Measurements from ENCODE around the gene CEP55. TPM values are rescaled to one million over a fixed set of nuclear protein-coding genes. Genes with fewer than 3 reads are reported as not detected.

The CEP55 gene
- total and polyA plus RNA-seq, 10 of the 15 experiments (the other 5 are each of a cell fraction or from before 2014, with no cell fraction given): 14.6 to 83.6 (median 52.0) TPM

DNA sequence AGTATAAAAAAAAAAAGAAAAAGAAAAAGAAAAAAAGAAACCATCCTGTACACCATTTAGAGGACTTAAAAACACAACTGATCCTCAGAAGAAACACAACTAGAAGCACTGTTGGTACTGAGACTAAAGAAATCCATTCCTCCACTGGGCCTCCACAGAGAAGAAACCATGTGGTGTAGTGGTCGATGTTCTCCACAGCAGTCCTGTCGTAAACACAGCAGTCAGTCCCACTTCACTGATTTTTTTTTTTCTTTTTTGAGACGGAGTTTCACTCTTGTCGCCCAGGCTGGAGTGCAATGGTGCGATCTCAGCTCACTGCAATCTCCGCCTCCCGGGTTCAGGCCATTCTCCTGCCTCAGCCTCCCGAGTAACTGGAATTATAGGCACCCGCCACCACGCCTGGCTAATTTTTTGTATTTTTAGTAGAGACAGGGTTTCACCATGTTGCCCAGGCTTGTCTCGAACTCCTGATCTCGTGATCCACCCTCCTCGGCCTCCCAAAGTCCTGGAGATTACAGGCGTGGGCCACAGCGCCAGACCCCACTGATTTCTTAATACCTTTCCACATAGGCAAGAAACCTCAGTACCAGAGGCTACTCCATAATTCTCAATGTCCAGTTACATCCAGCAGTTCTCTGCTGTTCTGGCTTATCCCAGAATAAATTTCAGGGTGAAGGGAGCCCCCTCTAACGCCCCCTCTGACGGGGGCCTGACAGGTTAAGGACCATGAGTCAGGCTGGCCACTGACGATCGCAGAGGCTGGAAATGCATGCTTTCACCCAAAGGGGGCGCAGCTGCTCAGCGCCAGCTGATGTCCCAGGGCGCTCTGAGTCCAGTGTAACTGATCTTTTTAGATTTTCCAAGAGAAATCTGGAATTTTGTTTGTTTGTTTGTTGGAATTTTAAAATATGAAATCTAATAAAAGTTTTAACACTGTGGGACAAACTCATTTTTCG, 45.3 kb downstream of the CEP55 start:
- DNase-seq (ENCODE audit: low read depth, low spot score) (no peak), ATAC-seq (peak; percentile 78), FAIRE-seq (peak; percentile 38)
- Histone ChIP-seq H3K27ac (ENCODE audit: control insufficient read depth, insufficient read depth) (no peak overlapping the region), H3K4me3 (no peak overlapping the region), H3K36me3 (ENCODE audit: control insufficient read depth in 2 of 2, insufficient read depth in 2 of 2, low read length in 1 of 2) (no peaks in the 10 kb centered on the region), H3K79me2 (ENCODE audit: control insufficient read depth, insufficient read depth, low read length) (no peaks in the 10 kb centered on the region), H4K20me1 (ENCODE audit: control insufficient read depth, insufficient read depth) (no peaks in the 10 kb centered on the region), H3K27me3 (replicated peaks in 1 of 2; ENCODE audit: control insufficient read depth in 2 of 2, insufficient read depth in 2 of 2, low read length in 1 of 2) (no peaks in the 10 kb centered on the region), H2AFZ (ENCODE audit: control insufficient read depth, low read depth, low read length) (no peak overlapping the region), H3K4me1 (ENCODE audit: control insufficient read depth, insufficient read depth, low read length) (no peaks in the 10 kb centered on the region), H3K9ac (ENCODE audit: control insufficient read depth, insufficient read depth, low read length) (no peak overlapping the region), H3K4me2 (ENCODE audit: control insufficient read depth, insufficient read depth) (no peak overlapping the region), H3K9me3 (replicated peaks; ENCODE audit: control insufficient read depth, insufficient read depth, low read length) (no peaks in the 10 kb centered on the region)
- ChIA-PET SMC1A (ENCODE audit: uncharacterized antibody, unreplicated experiment) (interaction anchor here (0.6 to 1.4 kb wide), 2 partner anchors 138 to 274 kb away, joined by 3 read pairs; no protein-coding TSS in a partner anchor), RAD21 (ENCODE audit: unreplicated experiment) (interaction anchor here (1.1 kb wide), 1 partner anchor 13 kb away, joined by 4 read pairs; no protein-coding TSS in a partner anchor), CTCF (interaction anchor here (0.9 to 1.5 kb wide), 8 partner anchors 8 to 317 kb away, joined by 3 to 5 read pairs (median 3); no protein-coding TSS in a partner anchor), POLR2A (no interaction called here)
- in situ Hi-C loops (cut with MboI) (no loop called here), intact Hi-C loops (cut with micrococcal nuclease; ENCODE audit: unreplicated experiment) (no loop called here)
- 37% methylated on average over 19 of the region's 23 CpGs for WGBS (ENCODE audit: insufficient coverage, insufficient replicate concordance, low lambda C conversion rate, missing lambda C conversion rate)
- no TSS peak for BruUV-seq (replicated peaks)
- TF ChIP-seq, protein P1, sequence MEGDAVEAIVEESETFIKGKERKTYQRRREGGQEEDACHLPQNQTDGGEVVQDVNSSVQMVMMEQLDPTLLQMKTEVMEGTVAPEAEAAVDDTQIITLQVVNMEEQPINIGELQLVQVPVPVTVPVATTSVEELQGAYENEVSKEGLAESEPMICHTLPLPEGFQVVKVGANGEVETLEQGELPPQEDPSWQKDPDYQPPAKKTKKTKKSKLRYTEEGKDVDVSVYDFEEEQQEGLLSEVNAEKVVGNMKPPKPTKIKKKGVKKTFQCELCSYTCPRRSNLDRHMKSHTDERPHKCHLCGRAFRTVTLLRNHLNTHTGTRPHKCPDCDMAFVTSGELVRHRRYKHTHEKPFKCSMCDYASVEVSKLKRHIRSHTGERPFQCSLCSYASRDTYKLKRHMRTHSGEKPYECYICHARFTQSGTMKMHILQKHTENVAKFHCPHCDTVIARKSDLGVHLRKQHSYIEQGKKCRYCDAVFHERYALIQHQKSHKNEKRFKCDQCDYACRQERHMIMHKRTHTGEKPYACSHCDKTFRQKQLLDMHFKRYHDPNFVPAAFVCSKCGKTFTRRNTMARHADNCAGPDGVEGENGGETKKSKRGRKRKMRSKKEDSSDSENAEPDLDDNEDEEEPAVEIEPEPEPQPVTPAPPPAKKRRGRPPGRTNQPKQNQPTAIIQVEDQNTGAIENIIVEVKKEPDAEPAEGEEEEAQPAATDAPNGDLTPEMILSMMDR (IDR thresholded peaks at IDR 0.05 in 2 of 3, conservative IDR thresholded peaks at IDR 0.05 in 1 of 3; ENCODE audit: control insufficient read depth in 2 of 3, extremely low read depth in 1 of 3, insufficient read depth in 1 of 3, low read depth in 3 of 3, low read length in 3 of 3): peak; percentile 47 to 71 (median 59)
- TF ChIP-seq IKZF2 (IDR thresholded peaks at IDR 0.05): no peak
- TF ChIP-seq SMC3 (IDR thresholded peaks at IDR 0.05; ENCODE audit: borderline replicate concordance, low read length): 0 out of 2 replicates have a peak, but pooled peaks have one; percentile 14
- no peak for TF ChIP-seq ZSCAN29 (IDR thresholded peaks at IDR 0.05)
- no peak for TF ChIP-seq POLR2A (IDR thresholded peaks at IDR 0.05; ENCODE audit: low read depth, low read length)
- TF ChIP-seq RUNX3 (IDR thresholded peaks at IDR 0.05; ENCODE audit: low read length): no peak
- TF ChIP-seq RAD21 (IDR thresholded peaks at IDR 0.05; ENCODE audit: insufficient read depth, low read depth, low read length): peak; percentile 27

Data from GM12878 (cell line).